ENCODE results near the gene TRIM65. TPM values are rescaled to one million over a fixed set of nuclear protein-coding genes. Genes with fewer than 3 reads are reported as not detected.

Gene TRIM65
- total and polyA plus RNA-seq, 2 of the 4 experiments (the other 2 are of a cell fraction) = 7.9 to 10.6 TPM

DNA sequence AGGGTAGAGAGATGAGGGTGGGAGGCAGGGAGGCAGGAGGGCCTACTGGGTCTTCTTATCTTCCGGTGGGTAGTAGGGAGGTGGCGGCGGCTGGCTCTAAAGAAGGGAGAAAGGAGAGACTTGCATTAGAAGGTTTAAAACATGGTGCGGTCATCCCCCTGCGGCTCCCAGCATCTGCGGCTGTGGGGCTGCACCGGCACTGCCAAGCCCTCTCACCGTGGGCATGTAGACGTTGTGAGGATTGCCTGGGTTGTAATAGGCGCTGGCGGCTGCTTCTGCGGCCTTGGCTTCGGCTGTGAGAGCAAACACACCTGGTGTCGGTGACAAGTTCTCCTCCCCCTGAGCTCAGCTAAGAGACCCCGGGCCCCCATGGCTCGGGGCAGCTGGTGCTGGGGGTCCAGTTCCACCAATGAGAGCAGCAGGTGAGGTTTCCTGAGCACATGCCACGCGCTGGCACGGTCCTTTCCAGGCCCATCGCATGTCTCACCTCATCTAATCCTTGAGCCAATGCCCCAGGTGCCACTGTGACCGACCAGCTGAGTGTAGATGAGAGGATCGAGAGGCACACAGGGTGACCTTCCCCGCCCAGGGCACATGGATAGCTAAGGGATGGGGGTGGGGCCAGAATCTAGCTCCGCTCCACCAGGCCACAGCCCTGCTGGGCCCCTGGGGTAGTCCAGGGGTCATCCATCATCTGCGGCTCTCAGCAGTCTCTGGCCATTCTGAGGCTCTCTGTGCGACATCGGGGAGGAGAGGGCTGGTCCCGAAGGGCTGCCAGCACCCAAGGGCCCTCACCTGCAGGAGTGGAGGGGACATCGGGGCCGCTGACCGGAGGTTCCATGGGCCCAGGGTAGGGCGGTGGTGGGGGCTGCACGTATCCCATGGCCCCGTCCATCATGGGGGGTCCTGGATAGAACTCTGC lies 49.8 kb downstream of the TRIM65 start:
- Histone ChIP-seq H2BK120ac (ENCODE audit: low read depth, low read length) (no peak overlapping the region), H3K27me3 (ENCODE audit: control insufficient read depth, insufficient read depth, low read length) (no peaks in the 10 kb centered on the region), H2AFZ (replicated peaks; ENCODE audit: low read length, poor library complexity) (no peak overlapping the region), H3K14ac (replicated peaks; ENCODE audit: low read depth, low read length) (no peak overlapping the region), H4K5ac (ENCODE audit: low read depth, low read length) (no peak overlapping the region), H3K9me3 (ENCODE audit: control insufficient read depth, insufficient read depth, low read length) (no peaks in the 10 kb centered on the region), H4K91ac (ENCODE audit: insufficient read depth, low read depth, low read length) (no peak overlapping the region), H4K20me1 (ENCODE audit: insufficient read depth, low read length) (peaks cover 7% of the 10 kb centered on the region), H2BK20ac (ENCODE audit: low read depth, low read length) (no peak overlapping the region), H3K36me3 (ENCODE audit: control insufficient read depth, insufficient read depth, low read length) (peaks cover 52% of the 10 kb centered on the region), H3K56ac (ENCODE audit: extremely low read depth, insufficient read depth, low read length) (no peak overlapping the region), H3K4me1 (ENCODE audit: control insufficient read depth, insufficient read depth, low read length) (peaks cover 6% of the 10 kb centered on the region), H3K4me3 (ENCODE audit: insufficient read depth, low read depth, low read length) (no peak overlapping the region), H3K23ac (ENCODE audit: low read depth, low read length) (no peak overlapping the region), H3K9ac (ENCODE audit: low read depth, low read length) (no peak overlapping the region), H2AK5ac (ENCODE audit: low read depth, low read length) (no peak overlapping the region), H3K18ac (ENCODE audit: low read depth, low read length) (no peak overlapping the region), H3K9me1 (ENCODE audit: insufficient read depth, low read length) (0 out of 2 replicates have a peak, but pooled peaks cover 4% of the 10 kb centered on the region), H4K8ac (ENCODE audit: low read depth in 2 of 2, low read length in 2 of 2) (no peak overlapping the region), H2AK9ac (replicated peaks; ENCODE audit: low read depth, low read length, poor library complexity) (peak overlapping the region; percentile 50), H2BK15ac (ENCODE audit: low read depth, low read length) (no peak overlapping the region), H3K79me1 (ENCODE audit: low read depth in 1 of 2, low read length in 2 of 2) (peaks cover 0 to 7% of the 10 kb centered on the region in 2 experiments; a peak in 2 of 4 replicates), H3K4me2 (ENCODE audit: low read depth, low read length) (no peak overlapping the region), H2BK5ac (ENCODE audit: low read depth, low read length, poor library complexity, severe bottlenecking) (no peak overlapping the region), H3K4ac (ENCODE audit: low read depth, low read length) (no peak overlapping the region), H3K27ac (ENCODE audit: insufficient read depth, low read length) (no peak overlapping the region)
- in situ Hi-C loops (cut with MboI; ENCODE audit: low sequenced_read_pairs) = no loop called here
- no TSS peak for BruUV-seq (replicated peaks)
- intact Hi-C loops (cut with micrococcal nuclease) = no loop called here
- ATAC-seq (ENCODE audit: low read depth) (no peak), DNase-seq (no peak)
- ChIA-PET CTCF (interaction anchor here (0.5 kb wide), 1 partner anchor 39 kb away, joined by 4 read pairs; no protein-coding TSS in a partner anchor), POLR2A (ENCODE audit: unreplicated experiment) (no interaction called here)
- WGBS, 2 experiments (ENCODE audit: extremely low coverage in 2 of 2, insufficient read length in 1 of 2) = 77% methylated on average over 7 of the region's 34 CpGs; no CpG with 5 or more reads in 1 of the 2 experiments
- TF ChIP-seq, protein P1, sequence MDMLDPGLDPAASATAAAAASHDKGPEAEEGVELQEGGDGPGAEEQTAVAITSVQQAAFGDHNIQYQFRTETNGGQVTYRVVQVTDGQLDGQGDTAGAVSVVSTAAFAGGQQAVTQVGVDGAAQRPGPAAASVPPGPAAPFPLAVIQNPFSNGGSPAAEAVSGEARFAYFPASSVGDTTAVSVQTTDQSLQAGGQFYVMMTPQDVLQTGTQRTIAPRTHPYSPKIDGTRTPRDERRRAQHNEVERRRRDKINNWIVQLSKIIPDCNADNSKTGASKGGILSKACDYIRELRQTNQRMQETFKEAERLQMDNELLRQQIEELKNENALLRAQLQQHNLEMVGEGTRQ (IDR thresholded peaks at IDR 0.05; ENCODE audit: low read depth, low read length) = no peak
- TF ChIP-seq NFE2L2 (IDR thresholded peaks at IDR 0.05; ENCODE audit: low read depth, low read length) (no peak), MAFK (IDR thresholded peaks at IDR 0.05; ENCODE audit: low read depth, low read length) (no peak), RFX5 (IDR thresholded peaks at IDR 0.05; ENCODE audit: low read depth, low read length) (no peak), ELK1 (IDR thresholded peaks at IDR 0.05; ENCODE audit: borderline replicate concordance, low read depth, low read length) (no peak), MAZ (IDR thresholded peaks at IDR 0.05; ENCODE audit: borderline replicate concordance, low read depth, low read length) (no peak), FOS (IDR thresholded peaks at IDR 0.05; ENCODE audit: low read depth, low read length) (no peak), MXI1 (IDR thresholded peaks at IDR 0.05; ENCODE audit: borderline replicate concordance, low read depth, low read length) (no peak), BHLHE40 (IDR thresholded peaks at IDR 0.05; ENCODE audit: low read depth, low read length) (no peak), SMC3 (IDR thresholded peaks at IDR 0.05; ENCODE audit: low read depth, low read length) (no peak), CEBPB (IDR thresholded peaks at IDR 0.05; ENCODE audit: low read depth, low read length) (no peak), CTCF (conservative IDR thresholded peaks at IDR 0.05; ENCODE audit: low read depth, low read length) (no peak), RAD21 (IDR thresholded peaks at IDR 0.05; ENCODE audit: low read length) (no peak), POLR2A (IDR thresholded peaks at IDR 0.05; ENCODE audit: low read depth, low read length) (no peak), CHD1 (IDR thresholded peaks at IDR 0.05; ENCODE audit: low read depth, low read length) (no peak)
- dilution Hi-C loops (cut with HindIII; ENCODE audit: low sequenced_read_pairs, unreplicated experiment) = no loop called here

Measured in IMR-90 (cell line).